G401 (cell line): ENCODE measurements around the gene NCAPG. TPM values are rescaled to one million over a fixed set of nuclear protein-coding genes. Genes with fewer than 3 reads are reported as not detected.
"Not testable (repeated sequence)": the region's sequence is repeated elsewhere in the genome, so short reads cannot be mapped to it uniquely, and the experiment has no call there.

ENCODE experiments used
- DNase-seq: peaks from one replicate; pipeline ENCODE4 v3.0.0-alpha.2; 2015; ENCODE audit warnings: low spot score
- in situ Hi-C: cut with HindIII; loops from 2 replicates; pipeline ENCODE4 v1.10.0; 2016; ENCODE audit warnings: low sequenced_read_pairs, mixed read lengths
- total RNA-seq: library from RNA; depleted of rRNA; stranded (reverse); fragments of >200 nt; shearing (Covaris generic); gene quantifications from 2 replicates; pipeline ENCODE4 v1.2.3, GENCODE V29; 2014

Gene NCAPG
- total RNA-seq, 1 experiment from 2014 or later, result 74.7 TPM

DNA sequence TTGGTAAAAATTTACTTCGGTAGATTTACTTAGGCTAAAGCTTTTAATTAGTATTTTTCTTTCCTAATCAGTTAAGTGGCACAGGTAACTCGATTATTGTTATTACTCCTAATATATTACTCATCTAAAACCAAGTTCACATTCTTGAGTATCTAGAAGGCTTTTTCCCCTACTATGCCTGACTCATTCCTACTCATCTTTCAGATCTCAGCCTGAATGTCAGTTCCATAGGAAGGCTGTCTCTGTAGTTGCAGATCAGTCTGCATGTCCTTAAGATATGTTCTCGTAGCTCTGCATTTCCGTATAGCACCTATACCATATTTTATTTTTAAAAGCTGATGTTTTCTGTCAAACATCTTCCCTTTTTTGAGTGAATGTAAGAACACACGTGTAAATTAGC, 23.5 kb upstream of the NCAPG start:
- DNase-seq, result no peak
- in situ Hi-C loops, result no loop called here

DNA sequence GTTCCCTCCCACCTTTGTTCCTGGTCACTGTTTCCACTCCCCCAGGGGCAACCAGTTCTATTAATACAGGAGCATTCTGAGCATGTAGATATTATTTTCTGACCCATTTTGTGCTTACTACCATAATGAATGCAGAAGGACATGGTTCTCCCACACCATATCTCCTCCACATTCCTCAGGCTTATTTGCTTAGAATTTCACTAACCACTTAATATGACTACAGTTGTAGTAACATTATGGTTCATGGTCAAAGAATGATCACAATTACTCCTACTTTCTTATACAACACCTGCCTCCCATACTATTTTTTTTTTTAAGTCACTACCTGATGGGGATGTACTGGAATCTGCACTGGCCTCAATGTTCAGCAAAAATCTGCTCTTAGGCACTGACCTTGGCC, 21.8 kb upstream of the NCAPG start:
- no peak for DNase-seq

DNA sequence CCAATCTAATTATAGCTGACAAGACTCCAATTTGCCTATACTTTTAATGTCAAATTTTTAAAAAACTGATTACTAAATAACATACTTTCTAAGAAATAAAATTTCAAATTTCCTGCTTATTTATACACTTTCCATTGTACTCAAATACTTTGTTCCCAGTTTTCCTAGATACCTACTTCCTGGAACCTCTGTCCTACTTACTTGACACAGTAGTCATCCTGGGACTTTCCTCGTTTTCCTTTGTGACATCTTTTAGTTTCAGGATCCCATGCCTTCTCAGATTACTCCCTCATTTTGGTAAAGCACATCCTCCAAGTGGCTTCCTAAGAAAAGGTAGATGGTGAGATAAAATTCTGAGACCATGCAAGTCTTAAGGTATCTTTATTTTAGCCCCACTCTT, 16.0 kb upstream of the NCAPG start:
- in situ Hi-C loops, result no loop called here
- DNase-seq, result no peak

More for the DNA sequence above, 21.8 kb upstream of the NCAPG start:
- in situ Hi-C loops, result no loop called here

DNA sequence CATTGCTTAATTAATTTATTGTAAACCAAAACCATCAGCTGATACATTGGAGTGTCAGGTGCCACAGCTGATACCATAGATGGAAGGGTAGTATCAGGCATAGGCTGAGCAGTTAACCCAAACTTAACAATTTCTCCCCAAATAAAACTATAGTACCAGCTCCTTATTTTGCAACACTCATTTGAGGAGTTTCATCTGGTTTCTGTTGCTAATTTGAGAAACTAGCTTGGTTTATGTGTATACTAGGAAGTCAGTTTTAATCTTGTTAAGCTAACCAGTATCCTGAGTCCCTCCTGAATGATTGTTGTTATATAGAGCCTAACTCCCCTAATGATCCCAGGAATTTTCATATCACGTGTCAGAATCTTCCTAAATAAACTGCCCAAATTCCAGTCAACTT, 13.0 kb upstream of the NCAPG start:
- in situ Hi-C loops, result no loop called here
- DNase-seq, result no peak

DNA sequence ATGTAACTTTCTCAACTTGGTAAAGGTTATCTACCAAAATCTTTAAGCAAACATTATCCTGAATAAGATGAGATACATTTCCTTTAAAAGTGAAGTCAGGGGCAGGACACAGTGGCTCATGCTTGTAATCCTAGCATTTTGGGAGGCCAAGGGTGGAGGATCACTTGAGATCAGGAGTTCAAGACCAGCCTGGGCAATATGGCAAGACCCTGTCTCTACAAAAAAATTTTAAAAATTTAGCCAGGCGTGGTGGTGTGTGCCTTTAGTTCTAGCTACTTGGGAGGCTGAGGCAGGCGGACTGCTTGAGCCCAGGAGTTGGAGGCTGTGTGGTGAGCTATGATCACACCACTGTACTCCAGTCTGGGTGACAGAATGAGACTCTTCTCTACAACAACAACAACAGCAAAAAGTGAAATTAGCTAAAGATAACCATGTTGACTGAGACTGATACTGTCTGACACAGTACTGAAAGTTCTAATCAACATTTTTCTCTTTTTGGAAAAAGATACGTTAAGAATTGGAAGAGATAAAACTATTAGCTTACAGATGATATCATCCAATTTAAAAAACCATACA, 5.1 kb upstream of the NCAPG start:
- no peak for DNase-seq
- in situ Hi-C loops, result no loop called here

DNA sequence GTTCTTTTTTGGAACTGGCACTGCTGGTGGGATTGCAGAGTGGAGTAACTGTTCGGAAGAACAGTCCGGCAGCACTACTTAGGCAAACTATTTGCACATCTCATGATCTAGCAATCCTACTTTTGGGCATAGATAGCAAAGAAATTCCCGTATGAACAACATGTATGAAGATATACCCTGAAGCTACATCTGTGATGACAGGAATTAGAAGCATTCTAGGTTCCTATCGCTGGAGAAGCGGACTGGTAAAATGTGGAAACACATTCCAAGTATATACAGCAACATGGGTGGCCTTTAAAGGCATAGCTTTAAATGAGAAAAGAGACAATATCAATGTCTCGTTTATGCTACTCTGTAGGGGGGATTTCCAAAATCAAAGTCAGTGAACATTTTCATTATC, 3.3 kb upstream of the NCAPG start:
- in situ Hi-C loops, result no loop called here
- DNase-seq, result no peak

DNA sequence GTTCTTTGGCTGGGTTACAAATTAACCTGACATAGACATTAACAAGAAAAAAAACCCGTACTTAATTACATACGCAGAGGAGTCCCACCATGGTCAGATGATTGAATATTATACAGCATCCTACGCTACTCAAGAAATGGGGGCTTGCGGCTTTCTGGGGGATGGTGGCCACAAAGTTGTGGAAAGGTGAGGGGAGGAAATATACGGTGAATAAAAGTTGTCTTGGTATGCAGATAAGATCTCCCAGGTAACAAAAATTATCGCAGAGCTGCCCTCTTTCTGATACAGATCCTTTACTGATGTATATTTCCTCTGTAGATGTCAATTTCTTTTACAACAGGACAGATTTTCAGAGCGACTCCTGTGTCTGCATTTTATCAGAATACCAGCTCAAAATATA, 1.1 kb upstream of the NCAPG start:
- DNase-seq, result no peak
- in situ Hi-C loops, result no loop called here

DNA sequence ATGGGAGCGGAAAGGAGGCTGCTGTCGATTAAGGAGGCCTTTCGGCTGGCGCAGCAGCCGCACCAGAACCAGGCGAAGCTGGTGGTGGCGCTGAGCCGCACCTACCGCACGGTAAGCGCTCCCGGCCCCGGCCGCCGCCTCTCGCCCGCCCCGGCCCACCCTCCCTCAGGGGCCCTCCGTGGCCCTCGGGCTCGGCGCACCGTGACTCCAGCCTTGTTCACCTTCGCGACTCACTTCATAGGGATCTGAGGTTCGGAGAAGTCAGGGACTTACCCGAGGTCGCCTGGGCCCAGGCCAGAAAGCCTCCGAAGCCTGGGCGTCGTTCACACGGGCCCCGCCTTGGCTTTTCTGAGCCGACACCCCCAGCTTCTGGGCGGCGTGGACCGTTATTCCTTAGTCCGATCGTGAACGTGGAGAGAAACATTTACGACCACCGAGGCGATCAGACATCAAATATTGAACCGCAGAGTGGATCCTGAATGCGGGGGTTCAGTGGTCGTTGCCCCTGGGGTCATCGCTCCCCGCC, 362 bp downstream of the NCAPG start:
- in situ Hi-C loops, result no loop called here
- no peak for DNase-seq

DNA sequence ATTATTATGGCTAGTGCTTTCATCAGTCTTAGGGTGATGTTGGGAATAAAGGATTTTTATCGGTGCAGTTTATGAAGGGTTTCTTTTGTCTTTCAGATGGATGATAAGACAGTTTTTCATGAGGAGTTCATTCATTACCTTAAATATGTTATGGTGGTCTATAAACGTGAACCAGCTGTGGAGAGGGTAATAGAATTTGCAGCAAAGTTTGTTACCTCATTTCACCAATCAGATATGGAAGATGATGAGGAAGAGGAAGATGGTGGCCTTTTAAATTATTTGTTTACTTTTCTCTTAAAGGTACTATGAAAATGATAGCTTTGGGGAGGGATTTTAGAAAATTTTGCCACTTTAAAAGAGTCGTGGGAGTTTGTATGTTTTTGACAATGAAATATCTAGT, 1.3 kb downstream of the NCAPG start:
- in situ Hi-C loops, result no loop called here
- DNase-seq, result no peak

DNA sequence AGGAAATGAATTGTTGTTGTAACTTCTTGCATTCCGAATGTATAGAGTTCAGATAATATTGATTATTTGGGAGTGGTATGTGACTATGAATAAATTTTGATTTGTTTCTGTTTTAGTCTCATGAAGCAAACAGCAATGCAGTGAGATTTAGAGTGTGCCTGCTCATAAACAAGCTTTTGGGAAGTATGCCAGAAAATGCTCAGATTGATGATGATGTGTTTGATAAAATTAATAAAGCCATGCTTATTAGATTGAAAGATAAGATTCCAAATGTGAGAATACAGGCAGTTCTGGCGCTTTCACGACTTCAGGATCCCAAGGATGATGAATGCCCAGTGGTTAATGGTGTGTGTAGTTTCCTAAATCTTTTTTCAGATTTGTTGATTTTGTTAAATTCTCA, 2.0 kb downstream of the NCAPG start:
- no peak for DNase-seq
- in situ Hi-C loops, result no loop called here

DNA sequence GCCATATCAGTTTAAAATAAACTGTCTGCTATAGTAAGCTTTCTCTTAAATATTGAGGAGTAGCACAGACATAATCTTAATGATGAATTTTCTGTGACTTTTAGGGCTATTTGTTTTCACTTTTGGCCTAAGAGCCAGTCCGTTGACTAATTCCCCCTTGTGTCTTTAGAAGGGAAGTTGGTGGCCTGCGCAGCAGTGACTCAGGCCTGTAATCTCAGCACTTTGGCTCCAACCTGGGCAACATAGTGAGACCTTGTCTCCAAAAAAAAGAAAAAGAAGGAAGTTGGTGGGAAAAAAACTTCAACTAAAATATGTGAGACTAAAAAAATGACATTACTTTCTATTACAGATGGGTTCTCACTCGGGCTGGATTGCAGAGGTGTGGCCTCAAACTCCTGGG, 3.4 kb downstream of the NCAPG start:
- in situ Hi-C loops, result no loop called here
- no peak for DNase-seq

DNA sequence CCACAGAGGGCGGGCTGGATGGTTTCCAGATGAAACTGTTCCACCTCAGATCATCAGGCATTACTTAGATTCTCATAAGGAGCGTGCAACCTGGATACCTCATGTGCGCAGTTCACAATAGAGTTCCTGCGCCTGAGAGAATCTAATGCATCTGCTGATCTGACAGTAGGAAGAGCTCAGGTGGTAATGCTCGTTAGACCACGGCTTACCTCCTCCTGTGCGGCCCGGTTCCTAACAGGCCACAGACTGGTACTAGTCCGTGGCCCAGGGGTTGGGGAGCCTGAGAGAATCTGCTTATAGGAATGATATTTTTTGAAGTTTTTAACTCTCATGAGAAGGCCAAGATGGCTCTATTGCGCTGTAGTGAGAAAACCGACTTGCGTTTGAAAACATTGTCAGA, 5.4 kb downstream of the NCAPG start:
- in situ Hi-C loops, result no loop called here
- DNase-seq, result no peak

DNA sequence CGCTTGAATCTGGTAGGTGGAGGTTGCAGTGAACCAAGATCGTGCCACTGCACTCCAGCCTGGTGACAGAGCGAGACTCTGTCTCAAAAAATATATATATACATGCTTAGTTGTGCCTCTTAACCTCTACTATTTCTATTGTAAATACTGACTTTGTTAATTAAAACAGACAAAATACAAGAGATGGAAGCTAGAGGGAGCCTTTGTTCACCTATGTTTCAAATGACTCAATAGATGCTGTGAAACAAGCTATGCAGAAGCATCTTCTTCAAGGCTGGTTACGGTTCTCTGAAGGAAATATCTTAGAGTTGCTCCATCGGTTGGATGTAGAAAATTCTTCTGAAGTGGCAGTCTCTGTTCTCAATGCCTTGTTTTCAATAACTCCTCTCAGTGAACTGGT, 6.2 kb downstream of the NCAPG start:
- in situ Hi-C loops, result no loop called here
- peak; percentile 63 for DNase-seq

DNA sequence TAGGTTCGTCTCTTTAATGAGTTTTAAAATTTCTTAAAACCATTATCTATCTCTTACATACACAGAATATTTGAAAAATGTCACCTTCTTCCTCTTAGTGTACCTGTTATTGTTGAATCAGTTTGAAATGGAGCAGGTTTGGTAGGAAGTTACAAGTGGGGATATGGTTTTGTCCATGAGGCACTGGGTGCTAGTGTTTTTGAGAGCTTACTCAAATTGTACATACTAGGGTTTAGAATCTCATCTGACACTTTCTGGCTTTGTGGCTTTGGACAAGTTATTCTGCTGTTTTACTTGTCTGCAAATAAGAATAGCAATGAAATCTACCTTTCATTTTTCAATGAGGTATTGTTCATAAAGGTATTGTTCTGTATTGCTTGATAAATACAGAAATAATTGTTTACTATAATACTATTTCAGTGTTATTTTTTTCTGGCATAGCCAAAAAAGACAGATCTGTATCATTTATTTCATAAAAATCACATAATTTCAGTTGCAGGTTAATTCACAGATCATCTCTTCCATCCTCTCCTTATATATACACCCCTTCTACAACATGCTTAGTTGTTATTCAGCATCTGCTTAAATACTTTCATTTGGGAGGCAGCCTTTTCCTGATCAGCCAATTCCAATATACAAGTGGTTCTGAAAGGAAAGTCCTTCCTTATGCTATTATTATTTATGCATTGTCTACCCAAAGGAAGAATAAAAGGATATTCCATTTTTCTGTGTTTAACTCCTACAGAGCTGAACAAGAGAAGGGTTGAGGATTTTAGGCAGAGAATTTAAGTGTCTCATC, 13.3 kb downstream of the NCAPG start:
- in situ Hi-C loops, result no loop called here
- DNase-seq, result no peak

DNA sequence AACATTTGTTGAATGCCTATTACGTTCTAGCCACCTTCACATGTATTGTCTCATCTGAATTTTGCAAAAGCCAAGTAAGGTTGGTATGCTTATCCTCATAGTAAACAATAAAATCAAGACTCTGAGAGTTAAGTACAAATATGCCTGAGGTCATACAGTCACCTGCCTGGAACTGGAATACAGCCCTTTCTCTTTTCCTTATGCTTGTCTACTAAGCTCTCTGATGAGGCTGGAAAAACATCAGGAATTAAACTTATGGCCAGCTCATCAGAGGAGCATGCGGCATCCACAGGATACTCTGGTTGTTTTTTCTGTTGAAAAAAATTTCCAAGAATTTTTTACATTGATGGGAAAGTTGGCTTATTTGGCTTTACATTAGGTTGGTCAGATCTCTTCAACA, 35.5 kb downstream of the NCAPG start:
- in situ Hi-C loops, result no loop called here
- no peak for DNase-seq

DNA sequence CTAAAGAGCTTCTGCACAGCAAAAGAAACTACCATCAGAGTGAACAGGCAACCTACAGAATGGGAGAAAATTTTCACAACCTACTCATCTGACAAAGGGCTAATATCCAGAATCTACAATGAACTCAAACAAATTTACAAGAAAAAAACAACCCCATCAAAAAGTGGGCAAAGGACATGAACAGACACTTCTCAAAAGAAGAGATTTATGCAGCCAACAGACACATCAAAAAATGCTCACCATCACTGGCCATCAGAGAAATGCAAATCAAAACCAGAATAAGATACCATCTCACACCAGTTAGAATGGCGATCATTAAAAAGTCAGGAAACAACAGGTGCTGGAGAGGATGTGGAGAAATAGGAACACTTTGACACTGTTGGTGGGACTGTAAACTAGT, 39.5 kb downstream of the NCAPG start:
- DNase-seq, in situ Hi-C loops: not testable (repeated sequence)

DNA sequence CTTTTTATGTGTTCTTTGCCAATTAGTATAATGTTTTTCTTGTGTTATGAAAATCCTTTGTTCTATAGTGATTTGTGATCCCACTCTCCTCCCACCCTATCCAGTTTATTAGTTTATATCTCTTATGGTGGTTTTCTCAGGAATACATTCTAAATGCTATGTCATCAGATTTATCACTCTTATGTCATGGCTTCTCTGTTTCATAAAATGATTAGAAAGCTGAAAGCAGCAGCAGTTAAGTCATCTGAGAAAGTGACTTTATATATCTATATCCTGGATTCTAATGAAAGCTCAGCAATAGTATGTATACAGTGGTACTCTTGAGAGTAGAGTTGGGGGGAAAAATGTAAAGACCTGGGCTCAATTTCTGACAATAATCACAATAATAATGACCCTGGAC, 41.2 kb downstream of the NCAPG start:
- no peak for DNase-seq
- in situ Hi-C loops, result no loop called here

DNA sequence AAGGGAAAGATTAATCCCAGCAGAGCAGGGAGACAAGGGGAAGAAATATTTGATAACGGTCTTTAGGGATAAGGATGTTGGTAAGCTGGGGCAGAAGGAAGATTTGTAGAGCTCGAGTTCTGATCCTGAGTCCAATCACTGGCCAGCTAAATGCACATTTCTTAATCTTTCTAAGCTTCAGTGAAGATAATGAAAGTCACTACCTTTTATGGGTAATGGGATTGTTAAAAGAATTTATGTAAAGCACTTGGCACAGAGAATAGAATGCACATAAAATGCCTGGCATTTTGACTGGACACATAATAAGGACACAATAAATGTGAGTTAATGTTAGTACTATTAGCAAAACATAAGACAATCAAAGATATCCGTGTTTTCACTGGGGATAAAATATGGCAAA, 43.3 kb downstream of the NCAPG start:
- in situ Hi-C loops, result no loop called here
- DNase-seq, result no peak

DNA sequence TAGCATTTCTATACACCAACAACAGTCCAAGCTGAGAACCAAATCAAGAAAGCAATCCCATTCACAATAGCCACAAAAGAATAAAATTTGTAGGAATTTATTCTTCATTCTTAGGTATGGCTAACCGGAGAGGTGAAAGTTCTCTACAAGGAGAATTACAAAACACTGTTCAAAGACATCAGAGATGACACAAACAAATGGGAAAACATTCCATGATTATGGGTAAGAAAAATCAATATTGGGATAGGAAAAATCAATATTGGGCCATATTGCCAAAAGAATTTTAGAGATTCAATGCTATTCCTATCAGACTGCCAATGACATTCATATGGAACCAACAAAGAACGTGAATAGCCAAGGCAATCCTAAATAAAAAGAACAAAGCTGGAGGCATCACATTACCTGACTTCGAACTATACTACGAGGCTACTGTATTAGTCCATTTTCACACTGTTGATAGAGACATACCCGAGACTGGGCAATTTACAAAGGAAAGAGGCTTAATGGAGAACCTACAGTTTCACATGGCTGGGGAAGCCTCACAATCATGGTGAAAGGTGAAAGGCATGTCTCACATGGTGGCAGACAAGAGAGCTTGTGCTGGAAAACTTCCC, 49.1 kb downstream of the NCAPG start:
- DNase-seq, result no peak
- in situ Hi-C loops, result no loop called here

DNA sequence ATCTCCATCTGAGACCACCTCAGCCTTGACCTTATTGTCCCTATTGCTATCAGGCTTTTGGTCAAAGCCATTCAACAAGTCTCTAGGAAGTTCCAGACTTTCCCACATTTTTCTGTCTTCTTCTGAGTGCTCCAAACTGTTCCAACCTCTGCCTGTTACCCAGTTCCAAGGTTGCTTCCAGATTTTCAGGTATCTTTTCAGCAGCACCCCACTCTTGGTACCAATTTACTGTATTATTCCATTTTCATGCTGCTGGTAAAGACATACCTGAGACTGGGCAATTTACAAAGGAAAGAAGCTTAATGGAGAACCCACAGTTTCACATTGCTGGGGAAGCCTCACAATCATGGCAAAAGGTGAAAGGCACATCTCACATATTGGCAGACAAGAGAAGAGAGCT, 51.1 kb downstream of the NCAPG start:
- in situ Hi-C loops, DNase-seq: not testable (repeated sequence)
